Measurements from ENCODE around the gene MRPL55.

- TF ChIP-seq CTCF (IDR thresholded peaks at IDR 0.05; ENCODE audit: low read depth, low read length) (no peak), POLR2A (IDR thresholded peaks at IDR 0.05; ENCODE audit: extremely low read depth, insufficient read length) (no peak), MYC (IDR thresholded peaks at IDR 0.05; ENCODE audit: low read depth, low read length) (no peak)
Observed at GRCh38 chr1:228062085-228062791, 46.9 kb downstream of the MRPL55 start.
